K562 (cell line): ENCODE data around the gene CLCN5. TPM values are rescaled to one million over a fixed set of nuclear protein-coding genes. Genes with fewer than 3 reads are reported as not detected.

Experiments used
- ATAC-seq: fragments of 200-7000 bp; cut with Tn5 transposase; 3 replicates; pipeline ENCODE4 v1.9.1; 2020; ENCODE audit warnings: moderate library complexity
- BruUV-seq: library from RNA; stranded (reverse); fragments of 400-500 nt; replicated peaks from 2 replicates; lab custom pipeline; 2021; lab: Mats Ljungman, UMichigan
- CTCF ChIA-PET: fragments of 300-600 bp; formaldehyde crosslinking; extraction: SDS; loops from one replicate; lab custom pipeline; 2021; ENCODE audit warnings: low intra/inter-chr PET ratio; lab: Yijun Ruan, JAX
- POLR2A ChIA-PET: fragments of 300-600, 350-650 bp; sonication (Branson Sonifier 250); formaldehyde crosslinking; extraction: SDS; loops from one replicate; lab custom pipeline; 2021; ENCODE audit warnings: antibody characterized with exemption, inconsistent platforms; lab: Yijun Ruan, JAX
- DNase-seq, 4 experiments: peaks; one replicate each; pipeline versions ENCODE4 v3.0.0 to v3.0.0-alpha.2; 2011 to 2018; ENCODE audit warnings: low spot score in 3 of 4, mixed read lengths in 3 of 4; ENCODE audit errors: extremely low read depth in 1 of 4
- FAIRE-seq: peaks from 2 replicates; lab custom pipeline; 2011; peaks lifted over from hg19 to GRCh38; lab: Jason Lieb, UNC
- H2AFZ ChIP-seq: 2 replicates; pipeline ENCODE4 v1.6.0; 2011; ENCODE audit warnings: low read depth, low read length, control low read depth, inconsistent platforms
- H3K27ac ChIP-seq: fragments of 200-600 bp; 3 replicates; pipeline ENCODE4 v1.8.0; 2011; ENCODE audit warnings: low read depth, mild to moderate bottlenecking, control low read depth, inconsistent platforms, low read length, moderate library complexity, mixed read lengths; ENCODE audit errors: extremely low read depth
- H3K27me3 ChIP-seq, 2 experiments: fragments of 300-600 bp in 1 of 2; 2 replicates in 1 of 2; 3 replicates in 1 of 2; pipeline versions ENCODE4 v1.6.0 to v1.8.0; 2011; ENCODE audit warnings: inconsistent platforms in 2 of 2, low read length in 2 of 2, mild to moderate bottlenecking in 1 of 2, mixed read lengths in 1 of 2, moderate library complexity in 1 of 2; ENCODE audit not compliant: control insufficient read depth in 2 of 2, insufficient read depth in 2 of 2
- H3K36me3 ChIP-seq: fragments of 300-600 bp; 3 replicates; pipeline ENCODE4 v1.8.0; 2011; ENCODE audit warnings: mild to moderate bottlenecking, low read length, inconsistent platforms; ENCODE audit not compliant: control insufficient read depth, insufficient read depth
- H3K4me1 ChIP-seq, 2 experiments: fragments of 200-600 bp in 1 of 2; replicated peaks in 1 of 2; 2 replicates in 1 of 2; 3 replicates in 1 of 2; pipeline versions ENCODE4 v1.5.1 to v1.8.0; 2011; ENCODE audit warnings: inconsistent platforms in 2 of 2, low read length in 2 of 2, mild to moderate bottlenecking in 1 of 2, mixed read lengths in 1 of 2, moderate library complexity in 1 of 2; ENCODE audit not compliant: control insufficient read depth in 2 of 2, insufficient read depth in 2 of 2
- H3K4me2 ChIP-seq: 2 replicates; pipeline ENCODE4 v1.6.1; 2011; ENCODE audit warnings: low read length, control low read depth, inconsistent platforms, mixed read lengths; ENCODE audit not compliant: insufficient read depth
- H3K4me3 ChIP-seq: fragments of 200-600 bp; sonication (generic), shearing (Covaris generic); 2 replicates; pipeline ENCODE4 v1.5.1; 2016; ENCODE audit warnings: control low read depth, inconsistent platforms
- H3K79me2 ChIP-seq: fragments of 200-600 bp; 3 replicates; pipeline ENCODE4 v1.8.0; 2011; ENCODE audit warnings: low read length, inconsistent platforms; ENCODE audit not compliant: control insufficient read depth, insufficient read depth
- H3K9ac ChIP-seq, 2 experiments: 2 replicates each; pipeline versions ENCODE4 v1.6.0 to v1.6.1; 2011; ENCODE audit warnings: low read depth in 2 of 2, low read length in 2 of 2, control low read depth in 1 of 2, inconsistent platforms in 1 of 2, mild to moderate bottlenecking in 1 of 2, mixed read lengths in 1 of 2; ENCODE audit not compliant: insufficient read depth in 1 of 2
- H3K9me1 ChIP-seq: one replicate; pipeline ENCODE4 v1.6.0; 2011; ENCODE audit warnings: inconsistent platforms, mild to moderate bottlenecking, low read length, moderate library complexity; ENCODE audit not compliant: control insufficient read depth, insufficient read depth
- H3K9me3 ChIP-seq: replicated peaks from 2 replicates; pipeline ENCODE4 v1.5.1; 2011; ENCODE audit warnings: low read depth, low read length, inconsistent platforms; ENCODE audit not compliant: control insufficient read depth, insufficient read depth
- H4K20me1 ChIP-seq: replicated peaks from 2 replicates; pipeline ENCODE4 v1.6.1; 2011; ENCODE audit warnings: low read length, inconsistent platforms, mixed read lengths; ENCODE audit not compliant: control insufficient read depth, insufficient read depth
- BCL6 ChIP-seq: fragments of 250-450 bp; sonication (Bioruptor Pico); IDR thresholded peaks from 2 replicates; pipeline ENCODE4 v1.4.0; 2020
- CBX5 ChIP-seq: IDR thresholded peaks from 2 replicates; pipeline ENCODE4 v1.6.1; 2014; ENCODE audit warnings: low read depth, borderline replicate concordance
- DMBX1 ChIP-seq: fragments of 250-450 bp; sonication (Bioruptor Pico); IDR thresholded peaks from 2 replicates; pipeline ENCODE4 v1.8.0; 2022; ENCODE audit warnings: inconsistent platforms, mild to moderate bottlenecking, moderate library complexity, borderline replicate concordance
- EGR1 ChIP-seq: fragments of 450-650 bp; conservative IDR thresholded peaks from 2 replicates; pipeline ENCODE4 v1.6.1; 2017; ENCODE audit warnings: mild to moderate bottlenecking
- FOXK1 ChIP-seq: sonication (generic); formaldehyde crosslinking; IDR thresholded peaks from 2 replicates; pipeline ENCODE4 v1.8.0; 2022; ENCODE audit warnings: missing genetic modification reagents, mild to moderate bottlenecking, borderline replicate concordance
- KLF1 ChIP-seq: fragments of 450-650 bp; IDR thresholded peaks from 2 replicates; pipeline ENCODE4 v1.6.1; 2016; ENCODE audit warnings: missing genetic modification characterization, missing compliant biosample characterization
- NFATC3 ChIP-seq: fragments of 450-650 bp; IDR thresholded peaks from 2 replicates; pipeline ENCODE4 v1.6.1; 2017; ENCODE audit warnings: mild to moderate bottlenecking
- NFIX ChIP-seq: fragments of 250-450 bp; sonication (Bioruptor Pico); IDR thresholded peaks from 2 replicates; pipeline ENCODE4 v1.4.0; 2020; ENCODE audit warnings: low read depth, mild to moderate bottlenecking, moderate library complexity
- POLR2B ChIP-seq: fragments of 450-650 bp; IDR thresholded peaks from 2 replicates; pipeline ENCODE4 v1.6.1; 2018; ENCODE audit warnings: low read depth; ENCODE audit not compliant: partially characterized antibody
- RFX5 ChIP-seq: IDR thresholded peaks from 2 replicates; pipeline ENCODE4 v1.6.1; 2011; ENCODE audit warnings: low read depth, mild to moderate bottlenecking, improper control_type of control experiment, low read length
- RNF219 ChIP-seq: fragments of 250-450 bp; sonication (Bioruptor Pico); IDR thresholded peaks from 2 replicates; pipeline ENCODE4 v1.5.0; 2022; ENCODE audit warnings: mild to moderate bottlenecking
- SMAD3 ChIP-seq: fragments of 450-650 bp; formaldehyde crosslinking; conservative IDR thresholded peaks from 2 replicates; pipeline ENCODE4 v1.4.0; 2020; ENCODE audit warnings: mild to moderate bottlenecking
- STAT5A ChIP-seq: IDR thresholded peaks from 2 replicates; pipeline ENCODE4 v1.6.1; 2012; ENCODE audit warnings: low read length, inconsistent platforms, borderline replicate concordance
- ZFP1 ChIP-seq: fragments of 450-650 bp; formaldehyde crosslinking; IDR thresholded peaks from 2 replicates; pipeline ENCODE4 v1.4.0; 2020; ENCODE audit warnings: mild to moderate bottlenecking, mixed read lengths
- ZFP36 ChIP-seq: fragments of 150-350 bp; IDR thresholded peaks from 2 replicates; pipeline ENCODE4 v1.6.1; 2018; ENCODE audit warnings: low read length, low read depth; ENCODE audit not compliant: partially characterized antibody
- ZNF253 ChIP-seq: fragments of 250-450 bp; sonication (Bioruptor Pico); conservative IDR thresholded peaks from 2 replicates; pipeline ENCODE4 v1.6.1; 2021; ENCODE audit warnings: mild to moderate bottlenecking
- ZNF696 ChIP-seq: fragments of 250-450 bp; sonication (Bioruptor Pico); conservative IDR thresholded peaks from 2 replicates; pipeline ENCODE4 v1.4.0; 2020; ENCODE audit warnings: mild to moderate bottlenecking, moderate library complexity
- ZSCAN32 ChIP-seq: fragments of 450-650 bp; formaldehyde crosslinking; IDR thresholded peaks from 2 replicates; pipeline ENCODE4 v1.4.0; 2020; ENCODE audit warnings: mild to moderate bottlenecking, moderate library complexity
- WGBS: fragments of 100-300 bp; shearing (Covaris generic); methylation state at CpG from one replicate; pipeline ENCODE4 v1.1.6; 2016; ENCODE audit warnings: low coverage, mixed read lengths; ENCODE audit not compliant: insufficient coverage; ENCODE audit errors: missing lambda C conversion rate; 5-methylcytosine and 5-hydroxymethylcytosine counted together
- in situ Hi-C: fragments of 300-500 bp; cut with MboI; formaldehyde crosslinking; loops from 4 replicates; pipeline ENCODE4 v1.15.0; 2018; ENCODE audit warnings: inconsistent platforms, mixed read lengths
- intact Hi-C: fragments of 100-400 bp; cut with micrococcal nuclease; formaldehyde crosslinking; loops from 2 replicates; pipeline ENCODE4 v1.14.2; 2022
- polyA plus RNA-seq, 8 experiments: library from polyadenylated mRNA; depleted of rRNA in 4 of 8; stranded (reverse) in 5 of 8; unstranded in 3 of 8; fragments of >200 nt; fragmentation: Nextera tagmentation in 2 of 8; fragmentation: Illumina TruSeq in 1 of 8; extraction: Ambion mirVana in 2 of 8; extraction: Trizol in 1 of 8; gene quantifications; 2 replicates each; pipeline versions ENCODE4 v1.2.1 to v1.2.3, GENCODE V29; 2011 to 2014; ENCODE audit warnings: inconsistent platforms in 1 of 8, missing spikeins in 1 of 8
- total RNA-seq, 7 experiments: library from RNA; depleted of rRNA in 6 of 7; stranded (reverse); fragments of >200 nt in 6 of 7; fragmentation: Illumina TruSeq in 2 of 7; extraction: Trizol in 2 of 7; gene quantifications; 2 replicates each; pipeline versions ENCODE4 v1.2.1 to v1.2.3, GENCODE V29; 2011 to 2021; ENCODE audit warnings: low replicate concordance in 1 of 7

CLCN5 gene
- total and polyA plus RNA-seq, 9 of the 15 experiments (the other 6 are each of a cell fraction or from before 2014, with no cell fraction given), result 0.94 to 11.8 (median 7.1) TPM

GRCh38 chrX:50075630-50076339 is 153.4 kb downstream of the CLCN5 start:
- intact Hi-C loops (no loop called here), in situ Hi-C loops (no loop called here)
- FAIRE-seq (no peak), ATAC-seq (no peak), DNase-seq (no peak)
- H3K9ac ChIP-seq, result no peak overlapping the region
- H3K9me1 ChIP-seq, result no peaks in the 10 kb centered on the region
- H3K4me3 ChIP-seq, result no peak overlapping the region
- H3K4me1 ChIP-seq, result no peaks in the 10 kb centered on the region
- CTCF ChIA-PET, result no interaction called here
- no peaks in the 10 kb centered on the region for H4K20me1 ChIP-seq
- H3K4me2 ChIP-seq, result no peak overlapping the region
- no TSS peak for BruUV-seq
- no peak overlapping the region for H2AFZ ChIP-seq
- 47% methylated on average over 3 of the region's 4 CpGs for WGBS
- no peaks in the 10 kb centered on the region for H3K9me3 ChIP-seq
- no peaks in the 10 kb centered on the region for H3K36me3 ChIP-seq
- H3K27ac ChIP-seq, result no peak overlapping the region
- TF ChIP-seq NFATC3 (no peak), FOXK1 (no peak), BCL6 (CRISPR knock-in tag) (no peak), NFIX (CRISPR knock-in tag) (no peak), SMAD3 (no peak), ZNF253 (CRISPR knock-in tag) (no peak), ZNF696 (CRISPR knock-in tag) (no peak), CBX5 (no peak), ZFP36 (no peak), STAT5A (no peak), RNF219 (CRISPR knock-in tag) (no peak), KLF1 (tag) (no peak), RFX5 (no peak), POLR2B (no peak), EGR1 (no peak), ZSCAN32 (CRISPR knock-in tag) (no peak), DMBX1 (CRISPR knock-in tag) (no peak), ZFP1 (no peak)
- H3K27me3 ChIP-seq, result no peaks in the 10 kb centered on the region
- POLR2A ChIA-PET, result interaction anchor here (0.6 kb wide), 1 partner anchor 149 kb away, joined by 4 read pairs; no protein-coding TSS in a partner anchor
- no peaks in the 10 kb centered on the region for H3K79me2 ChIP-seq
